Osteoblast (primary cell): ENCODE results near the gene ZSWIM6. TPM values are rescaled to one million over a fixed set of nuclear protein-coding genes. Genes with fewer than 3 reads are reported as not detected.

Experiments
- DNase-seq: peaks from one replicate; pipeline ENCODE4 v3.0.0; 2011; ENCODE audit warnings: low spot score, mixed read lengths; ENCODE audit not compliant: insufficient read length; ENCODE audit errors: missing footprints
- H2AFZ ChIP-seq: 2 replicates; pipeline ENCODE4 v1.6.0; 2011; ENCODE audit warnings: mild to moderate bottlenecking, low read length
- H3K27ac ChIP-seq: 2 replicates; pipeline ENCODE4 v1.5.1; 2011; ENCODE audit warnings: mild to moderate bottlenecking, low read depth, low read length, moderate library complexity
- H3K27me3 ChIP-seq: 2 replicates; pipeline ENCODE4 v1.6.0; 2012; ENCODE audit warnings: mild to moderate bottlenecking, control low read depth, inconsistent platforms, low read length, moderate library complexity; ENCODE audit not compliant: insufficient read depth
- H3K36me3 ChIP-seq: 2 replicates; pipeline ENCODE4 v1.5.1; 2011; ENCODE audit warnings: mild to moderate bottlenecking, low read length, control low read depth, moderate library complexity; ENCODE audit not compliant: insufficient read depth
- H3K4me1 ChIP-seq: 2 replicates; pipeline ENCODE4 v1.5.1; 2011; ENCODE audit warnings: mild to moderate bottlenecking, low read length, control low read depth, moderate library complexity; ENCODE audit not compliant: insufficient read depth
- H3K4me2 ChIP-seq: 2 replicates; pipeline ENCODE4 v1.6.0; 2011; ENCODE audit warnings: mild to moderate bottlenecking, low read length; ENCODE audit not compliant: insufficient read depth
- H3K4me3 ChIP-seq: fragments of 200-600 bp; sonication (generic); 3 replicates; pipeline ENCODE4 v1.5.1; 2012; ENCODE audit warnings: mild to moderate bottlenecking, low read length, inconsistent platforms; ENCODE audit not compliant: insufficient read depth
- H3K79me2 ChIP-seq: 2 replicates; pipeline ENCODE4 v1.6.0; 2012; ENCODE audit warnings: mild to moderate bottlenecking, low read length, control low read depth, inconsistent platforms; ENCODE audit not compliant: insufficient read depth
- H3K9me3 ChIP-seq: 2 replicates; pipeline ENCODE4 v1.5.1; 2011; ENCODE audit warnings: low read depth, low read length, control low read depth
- H4K20me1 ChIP-seq: 2 replicates; pipeline ENCODE4 v1.6.0; 2012; ENCODE audit warnings: mild to moderate bottlenecking, low read length, control low read depth; ENCODE audit not compliant: insufficient read depth
- CTCF ChIP-seq: IDR thresholded peaks from 2 replicates; pipeline ENCODE4 v1.5.1; 2011; ENCODE audit warnings: mild to moderate bottlenecking, low read depth, low read length, moderate library complexity; ENCODE audit errors: extremely low read depth
- total RNA-seq: library from RNA; depleted of rRNA; stranded (reverse); fragments of >200 nt; gene quantifications from 2 replicates; pipeline ENCODE4 v1.2.3, GENCODE V29; 2012

Gene ZSWIM6
- total RNA-seq, 1 donor, result 10.5 TPM

GRCh38 chr5:61447780-61448495, 115.9 kb downstream of the ZSWIM6 start:
- H3K4me1 ChIP-seq, result peaks cover 24% of the 10 kb centered on the region
- DNase-seq, result no peak
- H2AFZ ChIP-seq, result no peak overlapping the region
- H3K4me3 ChIP-seq, result no peak overlapping the region
- TF ChIP-seq CTCF, result no peak
- H3K4me2 ChIP-seq, result no peak overlapping the region
- H3K27ac ChIP-seq, result no peak overlapping the region
- no peaks in the 10 kb centered on the region for H3K9me3 ChIP-seq
- H4K20me1 ChIP-seq, result peaks cover 13% of the 10 kb centered on the region
- no peaks in the 10 kb centered on the region for H3K36me3 ChIP-seq
- peaks cover 77% of the 10 kb centered on the region for H3K79me2 ChIP-seq
- H3K27me3 ChIP-seq, result no peaks in the 10 kb centered on the region

- peaks cover 84% of the 10 kb centered on the region for H3K79me2 ChIP-seq
- peak; percentile 84 for DNase-seq
- no peak for TF ChIP-seq CTCF
- peak overlapping the region; percentile 71 for H3K4me2 ChIP-seq
- H3K27me3 ChIP-seq, result no peaks in the 10 kb centered on the region
- peaks cover 11% of the 10 kb centered on the region for H4K20me1 ChIP-seq
- peak overlapping the region; percentile 84 for H3K27ac ChIP-seq
- H2AFZ ChIP-seq, result peak overlapping the region; percentile 8
- no peaks in the 10 kb centered on the region for H3K36me3 ChIP-seq
- peak overlapping the region; percentile 17 for H3K4me3 ChIP-seq
- H3K9me3 ChIP-seq, result no peaks in the 10 kb centered on the region
- H3K4me1 ChIP-seq, result peaks cover 24% of the 10 kb centered on the region
Measured at GRCh38 chr5:61449804-61450492, 117.9 kb downstream of the ZSWIM6 start.

- no peak overlapping the region for H3K4me3 ChIP-seq
- H3K4me2 ChIP-seq, result peak overlapping the region; percentile 71
- no peaks in the 10 kb centered on the region for H3K27me3 ChIP-seq
- H3K79me2 ChIP-seq, result peaks cover 82% of the 10 kb centered on the region
- peaks cover 24% of the 10 kb centered on the region for H3K4me1 ChIP-seq
- no peak for TF ChIP-seq CTCF
- no peaks in the 10 kb centered on the region for H3K36me3 ChIP-seq
- no peak overlapping the region for H2AFZ ChIP-seq
- H4K20me1 ChIP-seq, result peaks cover 14% of the 10 kb centered on the region
- peak overlapping the region; percentile 84 for H3K27ac ChIP-seq
- H3K9me3 ChIP-seq, result no peaks in the 10 kb centered on the region
- DNase-seq, result no peak
Measured at GRCh38 chr5:61450493-61451279, 118.6 kb downstream of the ZSWIM6 start.
